Smooth muscle cell (in vitro differentiated cells): ENCODE data around the gene FNDC3B. TPM values are rescaled to one million over a fixed set of nuclear protein-coding genes. Genes with fewer than 3 reads are reported as not detected.
A peak's percentile ranks its signal among the peaks of the same experiment; 100 is the strongest.

ENCODE experiments used
- DNase-seq: peaks from one replicate; lab custom pipeline; 2025; ENCODE audit not compliant: unreplicated experiment; lab: John Stamatoyannopoulos, UW
- H2AFZ ChIP-seq: fragments of 200-600 bp; sonication (generic); 2 replicates; pipeline ENCODE4 v1.6.0; 2016; ENCODE audit warnings: antibody characterized with exemption, low read depth, mild to moderate bottlenecking
- H3F3A ChIP-seq: fragments of 200-600 bp; sonication (generic); 2 replicates; pipeline ENCODE4 v1.6.0; 2017; ENCODE audit warnings: antibody characterized with exemption, low read depth
- H3K27ac ChIP-seq: fragments of 200-600 bp; sonication (generic); 2 replicates; pipeline ENCODE4 v1.5.1; 2016; ENCODE audit warnings: low read depth, mild to moderate bottlenecking
- H3K27me3 ChIP-seq: fragments of 200-600 bp; sonication (generic); 2 replicates; pipeline ENCODE4 v1.6.1; 2016; ENCODE audit warnings: low read depth, mild to moderate bottlenecking
- H3K36me3 ChIP-seq: fragments of 200-600 bp; sonication (generic); 2 replicates; pipeline ENCODE4 v1.5.1; 2016; ENCODE audit warnings: low read depth
- H3K4me1 ChIP-seq: fragments of 200-600 bp; sonication (generic); 2 replicates; pipeline ENCODE4 v1.5.1; 2016; ENCODE audit warnings: low read depth
- H3K4me2 ChIP-seq: fragments of 200-600 bp; sonication (generic); 2 replicates; pipeline ENCODE4 v1.6.0; 2016; ENCODE audit warnings: mild to moderate bottlenecking
- H3K4me3 ChIP-seq: fragments of 200-600 bp; sonication (generic); 2 replicates; pipeline ENCODE4 v1.5.1; 2016; ENCODE audit warnings: mild to moderate bottlenecking
- H3K79me2 ChIP-seq: fragments of 200-600 bp; sonication (generic); 2 replicates; pipeline ENCODE4 v1.6.0; 2016; ENCODE audit warnings: low read depth, mild to moderate bottlenecking
- H3K9ac ChIP-seq: fragments of 200-600 bp; sonication (generic); 2 replicates; pipeline ENCODE4 v1.6.0; 2016; ENCODE audit warnings: low read depth
- H3K9me3 ChIP-seq: fragments of 200-600 bp; sonication (generic); replicated peaks from 2 replicates; pipeline ENCODE4 v1.5.1; 2016; ENCODE audit warnings: low read depth
- H4K20me1 ChIP-seq: fragments of 200-600 bp; sonication (generic); 2 replicates; pipeline ENCODE4 v1.6.0; 2016; ENCODE audit warnings: low read depth
- CTCF ChIP-seq: fragments of 200-600 bp; sonication (generic); IDR thresholded peaks from 2 replicates; pipeline ENCODE4 v1.5.1; 2017; ENCODE audit warnings: borderline replicate concordance, mild to moderate bottlenecking, antibody characterized with exemption; ENCODE audit not compliant: insufficient read depth, poor library complexity, severe bottlenecking
- WGBS: methylation state at CpG from one replicate; pipeline ENCODE4 v1.1.7; 2016; ENCODE audit warnings: low lambda C conversion rate; 5-methylcytosine and 5-hydroxymethylcytosine counted together
- polyA plus RNA-seq: library from polyadenylated mRNA; unstranded; fragments of >200 nt; fragmentation: Nextera tagmentation; extraction: Ambion mirVana; gene quantifications from 2 replicates; pipeline ENCODE4 v1.2.1, GENCODE V29; 2016
- total RNA-seq: library from RNA; depleted of rRNA; stranded (reverse); fragments of >200 nt; gene quantifications from 2 replicates; pipeline ENCODE4 v1.2.3, GENCODE V29; 2014

Gene FNDC3B
- total and polyA plus RNA-seq, 2 experiments from 2014 or later, result 149 to 294 TPM

DNA sequence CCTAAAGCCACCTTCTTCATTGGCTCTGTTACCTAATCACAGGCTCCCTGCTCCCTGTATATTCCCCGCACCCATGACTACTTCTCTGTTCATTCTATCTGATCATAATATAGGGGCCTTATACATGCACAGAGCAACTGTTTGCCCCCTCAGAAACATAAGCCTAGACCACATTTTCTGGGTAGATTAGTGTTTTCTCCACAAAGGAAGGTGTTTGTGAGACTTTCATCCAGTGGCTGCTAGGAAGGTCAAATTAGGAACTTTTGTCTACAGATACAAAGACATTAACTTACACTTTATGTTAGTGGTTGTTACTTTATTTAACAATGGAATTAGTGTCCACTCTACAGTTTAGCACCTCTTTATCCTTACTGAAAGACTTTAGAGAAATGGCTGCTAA lies 234.0 kb downstream of the FNDC3B start:
- Histone ChIP-seq H3K9me3 (no peaks in the 10 kb centered on the region), H3K4me2 (no peak overlapping the region), H3K36me3 (no peaks in the 10 kb centered on the region), H3K27ac (peak overlapping the region; percentile 88), H3K4me1 (peaks cover 11% of the 10 kb centered on the region), H2AFZ (no peak overlapping the region), H3K9ac (no peak overlapping the region), H3K27me3 (no peaks in the 10 kb centered on the region), H4K20me1 (peaks cover 100% of the 10 kb centered on the region), H3K4me3 (no peak overlapping the region), H3K79me2 (peaks cover 99% of the 10 kb centered on the region), H3F3A (peaks cover 51% of the 10 kb centered on the region)
- 100% methylated on average over 1 of the region's 1 CpG for WGBS
- TF ChIP-seq CTCF, result no peak
- DNase-seq, result no peak

- no peak for DNase-seq
- no peak for TF ChIP-seq CTCF
- H3K4me1 ChIP-seq, result peaks cover 19% of the 10 kb centered on the region
- no peak overlapping the region for H3K4me2 ChIP-seq
- no peak overlapping the region for H3K4me3 ChIP-seq
- H3K36me3 ChIP-seq, result no peaks in the 10 kb centered on the region
- peaks cover 98% of the 10 kb centered on the region for H3K79me2 ChIP-seq
- H3K27ac ChIP-seq, result peak overlapping the region; percentile 88
- no peak overlapping the region for H3K9ac ChIP-seq
- 97% methylated on average over 2 of the region's 2 CpGs for WGBS
- peaks cover 99% of the 10 kb centered on the region for H4K20me1 ChIP-seq
- H3K9me3 ChIP-seq, result no peaks in the 10 kb centered on the region
- peaks cover 61% of the 10 kb centered on the region for H3F3A ChIP-seq
- no peak overlapping the region for H2AFZ ChIP-seq
- H3K27me3 ChIP-seq, result no peaks in the 10 kb centered on the region
These were observed 235.5 kb downstream of the FNDC3B start for GRCh38 chr3:172274906-172275305.

DNA sequence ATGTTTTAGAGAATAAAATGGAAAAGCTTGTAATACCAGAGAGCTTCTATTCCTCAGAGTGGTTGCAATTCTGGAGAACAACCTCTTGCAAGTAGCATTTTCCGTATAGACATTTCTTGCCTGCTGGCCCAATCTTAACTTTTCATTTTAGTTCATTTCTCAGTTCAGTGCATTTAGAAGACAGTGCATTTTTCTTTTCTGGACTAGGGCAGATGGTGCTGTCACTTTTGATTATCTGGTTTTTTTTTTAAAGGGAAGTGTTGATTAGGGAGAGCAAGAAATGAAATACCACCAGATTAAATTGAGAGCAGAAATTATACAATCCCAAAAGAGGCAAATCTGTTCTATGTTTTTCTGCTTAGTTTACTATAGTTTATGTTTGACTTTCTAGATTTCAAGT lies 236.2 kb downstream of the FNDC3B start:
- no peaks in the 10 kb centered on the region for H3K9me3 ChIP-seq
- H3K36me3 ChIP-seq, result no peaks in the 10 kb centered on the region
- WGBS, result 88% methylated on average over 1 of the region's 1 CpG
- H4K20me1 ChIP-seq, result peaks cover 99% of the 10 kb centered on the region
- H3K4me1 ChIP-seq, result peaks cover 20% of the 10 kb centered on the region
- no peak overlapping the region for H3K4me2 ChIP-seq
- H3F3A ChIP-seq, result peaks cover 65% of the 10 kb centered on the region
- H3K9ac ChIP-seq, result no peak overlapping the region
- H2AFZ ChIP-seq, result no peak overlapping the region
- H3K4me3 ChIP-seq, result no peak overlapping the region
- H3K27me3 ChIP-seq, result no peaks in the 10 kb centered on the region
- peaks cover 93% of the 10 kb centered on the region for H3K79me2 ChIP-seq
- TF ChIP-seq CTCF, result no peak
- no peak for DNase-seq
- peak overlapping the region; percentile 88 for H3K27ac ChIP-seq

DNA sequence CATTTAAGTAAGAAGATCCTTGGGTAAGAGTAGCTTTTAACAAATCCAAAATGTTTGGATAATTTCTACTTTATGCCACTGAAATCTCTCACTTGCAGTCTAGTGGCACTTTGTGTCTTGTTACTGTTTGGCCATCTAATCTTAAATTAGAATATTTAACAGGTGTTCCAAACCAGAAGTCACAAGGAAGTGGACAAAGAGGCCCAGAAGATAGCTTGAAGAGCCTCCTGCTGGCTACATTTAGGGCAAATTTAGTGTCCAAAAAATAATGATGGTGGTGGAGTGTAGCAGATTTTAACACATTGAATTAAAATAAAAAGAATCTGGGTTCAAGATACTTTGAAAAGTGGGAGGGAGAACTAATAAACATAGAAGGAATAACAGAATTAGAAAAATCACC lies 236.7 kb downstream of the FNDC3B start:
- DNase-seq, result no peak
- Histone ChIP-seq H2AFZ (no peak overlapping the region), H3K9ac (no peak overlapping the region), H3K4me2 (no peak overlapping the region), H3K4me3 (no peak overlapping the region), H3K27ac (peak overlapping the region; percentile 88), H3K79me2 (peaks cover 92% of the 10 kb centered on the region), H4K20me1 (peaks cover 99% of the 10 kb centered on the region), H3K36me3 (no peaks in the 10 kb centered on the region), H3K9me3 (no peaks in the 10 kb centered on the region), H3K4me1 (peaks cover 24% of the 10 kb centered on the region), H3K27me3 (no peaks in the 10 kb centered on the region), H3F3A (peaks cover 60% of the 10 kb centered on the region)
- TF ChIP-seq CTCF, result no peak
